Panc1 (cell line): ENCODE measurements around the gene ARR3. TPM values are rescaled to one million over a fixed set of nuclear protein-coding genes. Genes with fewer than 3 reads are reported as not detected.

ENCODE experiments used
- ATAC-seq: fragments of 200-7000 bp; cut with Tn5 transposase; 2 replicates; pipeline ENCODE4 v1.9.1; 2020; ENCODE audit warnings: mild to moderate bottlenecking, moderate library complexity
- BruUV-seq: library from RNA; stranded (reverse); fragments of 400-500 nt; replicated peaks from 2 replicates; lab custom pipeline; 2021; lab: Mats Ljungman, UMichigan
- CTCF ChIA-PET: fragments of 300-600 bp; sonication (Branson Sonifier 250); formaldehyde crosslinking; loops from one replicate; lab custom pipeline; 2022; ENCODE audit warnings: antibody characterized with exemption; lab: Charles Lee
- POLR2A ChIA-PET: fragments of 300-600 bp; sonication (Branson Sonifier 250); formaldehyde crosslinking; loops from one replicate; lab custom pipeline; 2022; ENCODE audit warnings: antibody characterized with exemption; lab: Charles Lee
- DNase-seq: peaks from one replicate; pipeline ENCODE4 v3.0.0-alpha.2; 2010; ENCODE audit warnings: low read depth, low spot score
- H3K27ac ChIP-seq: 2 replicates; pipeline ENCODE4 v1.5.1; 2011; ENCODE audit warnings: mild to moderate bottlenecking, low read length, inconsistent platforms
- H3K27me3 ChIP-seq: fragments of 200-500 bp; sonication (Bioruptor generic); 2 replicates; pipeline ENCODE4 v1.6.0; 2014; ENCODE audit warnings: low read length, inconsistent platforms; ENCODE audit not compliant: control insufficient read depth, insufficient read depth
- H3K36me3 ChIP-seq: fragments of 200-500 bp; sonication (Bioruptor generic); 2 replicates; pipeline ENCODE4 v1.5.1; 2014; ENCODE audit warnings: inconsistent platforms, mild to moderate bottlenecking, low read length, moderate library complexity; ENCODE audit not compliant: control insufficient read depth, insufficient read depth
- H3K4me1 ChIP-seq: 2 replicates; pipeline ENCODE4 v1.5.1; 2011; ENCODE audit warnings: inconsistent platforms, mild to moderate bottlenecking, low read length, moderate library complexity; ENCODE audit not compliant: control insufficient read depth, insufficient read depth
- H3K4me3 ChIP-seq, 2 experiments: 2 replicates each; pipeline ENCODE4 v1.5.1; 2011 to 2012; ENCODE audit warnings: low read depth in 2 of 2, low read length in 2 of 2, mild to moderate bottlenecking in 2 of 2, inconsistent platforms in 1 of 2, moderate library complexity in 1 of 2
- H3K9me3 ChIP-seq: fragments of 200-500 bp; sonication (Bioruptor generic); 2 replicates; pipeline ENCODE4 v1.5.1; 2014; ENCODE audit warnings: low read depth, mild to moderate bottlenecking, inconsistent platforms, low read length, moderate library complexity; ENCODE audit not compliant: control insufficient read depth, insufficient read depth
- CTCF ChIP-seq: fragments of 450-650 bp; IDR thresholded peaks from 2 replicates; pipeline ENCODE4 v1.5.1; 2017; ENCODE audit warnings: mild to moderate bottlenecking
- POLR2AphosphoS5 ChIP-seq: IDR thresholded peaks from 2 replicates; pipeline ENCODE4 v1.6.1; 2012; ENCODE audit warnings: mild to moderate bottlenecking, low read depth, low read length, moderate library complexity
- REST ChIP-seq, 2 experiments: IDR thresholded peaks; 2 replicates each; pipeline ENCODE4 v1.6.1; 2011 to 2012; ENCODE audit warnings: low read depth in 2 of 2, control low read depth in 1 of 2, low read length in 1 of 2, mild to moderate bottlenecking in 1 of 2, moderate library complexity in 1 of 2; ENCODE audit not compliant: insufficient read depth in 1 of 2
- SIN3A ChIP-seq: IDR thresholded peaks from 2 replicates; pipeline ENCODE4 v1.6.1; 2012; ENCODE audit warnings: low read depth, mild to moderate bottlenecking, low read length, moderate library complexity, borderline replicate concordance; ENCODE audit not compliant: insufficient read depth
- TCF7L2 ChIP-seq: IDR thresholded peaks from 2 replicates; pipeline ENCODE4 v1.6.1; 2011; ENCODE audit warnings: mild to moderate bottlenecking, low read depth, low read length, inconsistent platforms
- in situ Hi-C: cut with HindIII; loops from 2 replicates; pipeline ENCODE4 v1.10.0; 2016; ENCODE audit warnings: low sequenced_read_pairs, low pct_unique_long_range_greater_than_20kb
- intact Hi-C: fragments of 100-400 bp; cut with micrococcal nuclease; formaldehyde crosslinking; loops from one replicate; pipeline ENCODE4 v1.10.0; 2022; ENCODE audit not compliant: unreplicated experiment
- total RNA-seq: library from RNA; stranded (reverse); gene quantifications from one replicate; pipeline ENCODE4 v1.2.1, GENCODE V29; 2021; ENCODE audit not compliant: unreplicated experiment

The ARR3 gene
- total RNA-seq, 1 experiment from 2014 or later, result not detected

DNA sequence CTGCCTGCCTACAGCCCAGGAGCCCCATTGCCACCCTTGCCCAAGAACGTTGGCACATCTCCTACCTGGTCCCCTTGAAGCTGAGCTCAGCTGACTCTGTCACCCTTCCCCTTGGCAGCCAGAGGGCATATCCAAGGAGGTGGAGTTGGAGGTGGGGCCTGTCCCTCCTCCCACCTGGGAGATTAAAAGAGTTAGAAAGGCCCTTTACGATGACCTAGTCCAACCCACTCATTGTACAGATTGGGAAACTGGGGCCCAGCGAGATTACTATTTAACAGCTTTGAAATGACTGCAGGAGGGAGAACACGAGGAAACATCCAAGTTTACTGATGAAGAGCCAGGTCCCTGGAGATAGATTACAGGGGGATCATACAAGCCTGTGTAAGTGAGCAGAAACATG is 8.0 kb upstream of the ARR3 start, which contains the start of gene P2RY4:
Gene P2RY4, minus strand, starts transcription at position 101 of the 400 bp plus-strand sequence. CDS start 580 bp downstream, outside the sequence.
- Histone ChIP-seq H3K27me3 (peaks cover 2% of the 10 kb centered on the region; the same call in 1 of the 2 replicates), H3K4me3 (no peak within 1 kb of the TSS), H3K9me3 (no peaks in the 10 kb centered on the region), H3K4me1 (no peaks in the 10 kb centered on the region), H3K27ac (no peak within 1 kb of the TSS), H3K36me3 (no peaks in the 10 kb centered on the region)
- intact Hi-C loops, result loop anchor here (5.0 kb wide), 1 partner anchor 63 kb away; no protein-coding TSS in a partner anchor
- no peak for TF ChIP-seq CTCF
- no peak for TF ChIP-seq REST (IDR thresholded peaks at IDR 0.05; ENCODE audit: insufficient read depth in 1 of 2, low read depth in 2 of 2, low read length in 1 of 2)
- TF ChIP-seq TCF7L2, result no peak
- TF ChIP-seq POLR2AphosphoS5, result no peak
- no peak for TF ChIP-seq SIN3A
- in situ Hi-C loops, result no loop called here
- no TSS peak for BruUV-seq
- ATAC-seq (no peak), DNase-seq (no peak)
- ChIA-PET POLR2A (no interaction called here), CTCF (no interaction called here)

- ATAC-seq (peak; percentile 93), DNase-seq (peak; percentile 22)
- BruUV-seq, result no TSS peak
- in situ Hi-C loops (no loop called here), intact Hi-C loops (loop anchor here (5.0 kb wide), 1 partner anchor 66 kb away; no protein-coding TSS in a partner anchor)
- Histone ChIP-seq H3K27me3 (peaks cover 2% of the 10 kb centered on the region; the same call in 1 of the 2 replicates), H3K27ac (no peak overlapping the region), H3K9me3 (no peaks in the 10 kb centered on the region), H3K36me3 (no peaks in the 10 kb centered on the region), H3K4me3 (no peak overlapping the region), H3K4me1 (no peaks in the 10 kb centered on the region)
- ChIA-PET CTCF (no interaction called here), POLR2A (no interaction called here)
- TF ChIP-seq CTCF (peak; percentile 80), SIN3A (no peak)
Observed at GRCh38 chrX:70262952-70263567, 5.1 kb upstream of the ARR3 start.
